ENCODE measurements around the gene GPR3.

GPR3 gene

GRCh38 chr1:27368869-27369582 lies 23.4 kb upstream of the GPR3 start:
- H3K9me3 ChIP-seq (ENCODE audit: control insufficient read depth, low read length): no peaks in the 10 kb centered on the region
- H3K79me2 ChIP-seq: no peaks in the 10 kb centered on the region
- H3K4me2 ChIP-seq (ENCODE audit: low read length): no peak overlapping the region
- no peak overlapping the region for H3K4me3 ChIP-seq (ENCODE audit: low read depth, low read length)
- no peak overlapping the region for H2AFZ ChIP-seq
- TF ChIP-seq, protein P1, sequence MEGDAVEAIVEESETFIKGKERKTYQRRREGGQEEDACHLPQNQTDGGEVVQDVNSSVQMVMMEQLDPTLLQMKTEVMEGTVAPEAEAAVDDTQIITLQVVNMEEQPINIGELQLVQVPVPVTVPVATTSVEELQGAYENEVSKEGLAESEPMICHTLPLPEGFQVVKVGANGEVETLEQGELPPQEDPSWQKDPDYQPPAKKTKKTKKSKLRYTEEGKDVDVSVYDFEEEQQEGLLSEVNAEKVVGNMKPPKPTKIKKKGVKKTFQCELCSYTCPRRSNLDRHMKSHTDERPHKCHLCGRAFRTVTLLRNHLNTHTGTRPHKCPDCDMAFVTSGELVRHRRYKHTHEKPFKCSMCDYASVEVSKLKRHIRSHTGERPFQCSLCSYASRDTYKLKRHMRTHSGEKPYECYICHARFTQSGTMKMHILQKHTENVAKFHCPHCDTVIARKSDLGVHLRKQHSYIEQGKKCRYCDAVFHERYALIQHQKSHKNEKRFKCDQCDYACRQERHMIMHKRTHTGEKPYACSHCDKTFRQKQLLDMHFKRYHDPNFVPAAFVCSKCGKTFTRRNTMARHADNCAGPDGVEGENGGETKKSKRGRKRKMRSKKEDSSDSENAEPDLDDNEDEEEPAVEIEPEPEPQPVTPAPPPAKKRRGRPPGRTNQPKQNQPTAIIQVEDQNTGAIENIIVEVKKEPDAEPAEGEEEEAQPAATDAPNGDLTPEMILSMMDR (IDR thresholded peaks at IDR 0.05): no peak
- H3K9ac ChIP-seq: no peak overlapping the region
- no peaks in the 10 kb centered on the region for H3K27me3 ChIP-seq (ENCODE audit: control insufficient read depth, insufficient read depth, low read length)
- no peak overlapping the region for H3K27ac ChIP-seq
- no peaks in the 10 kb centered on the region for H3K36me3 ChIP-seq (ENCODE audit: control insufficient read depth, insufficient read depth, low read length)
- H3K4me1 ChIP-seq: peaks cover 3% of the 10 kb centered on the region

- Histone ChIP-seq H3K9ac (no peak overlapping the region), H2AFZ (no peak overlapping the region), H3K4me2 (ENCODE audit: low read length) (no peak overlapping the region), H3K79me2 (no peaks in the 10 kb centered on the region), H3K27ac (no peak overlapping the region), H3K9me3 (ENCODE audit: control insufficient read depth, low read length) (no peaks in the 10 kb centered on the region), H3K4me1 (no peaks in the 10 kb centered on the region), H3K4me3 (ENCODE audit: low read depth, low read length) (no peak overlapping the region), H3K36me3 (ENCODE audit: control insufficient read depth, insufficient read depth, low read length) (no peaks in the 10 kb centered on the region), H3K27me3 (ENCODE audit: control insufficient read depth, insufficient read depth, low read length) (no peaks in the 10 kb centered on the region)
- TF ChIP-seq, protein P1 (IDR thresholded peaks at IDR 0.05): no peak
These were observed 20.2 kb upstream of the GPR3 start for GRCh38 chr1:27372022-27372807.

GRCh38 chr1:27372808-27373690 lies 19.4 kb upstream of the GPR3 start:
- H3K27me3 ChIP-seq (ENCODE audit: control insufficient read depth, insufficient read depth, low read length): no peaks in the 10 kb centered on the region
- no peak overlapping the region for H3K27ac ChIP-seq
- no peak overlapping the region for H3K4me2 ChIP-seq (ENCODE audit: low read length)
- no peaks in the 10 kb centered on the region for H3K4me1 ChIP-seq
- H3K9ac ChIP-seq: no peak overlapping the region
- H3K4me3 ChIP-seq (ENCODE audit: low read depth, low read length): no peak overlapping the region
- no peaks in the 10 kb centered on the region for H3K36me3 ChIP-seq (ENCODE audit: control insufficient read depth, insufficient read depth, low read length)
- TF ChIP-seq, protein P1 (IDR thresholded peaks at IDR 0.05): no peak
- H3K9me3 ChIP-seq (ENCODE audit: control insufficient read depth, low read length): no peaks in the 10 kb centered on the region
- no peak overlapping the region for H2AFZ ChIP-seq
- H3K79me2 ChIP-seq: no peaks in the 10 kb centered on the region

GRCh38 chr1:27374362-27375086 lies 17.9 kb upstream of the GPR3 start, which contains the start of gene FCN3:
Gene FCN3 (minus strand): TSS chr1:27374824. CDS start chr1:27374818, 6 bp downstream.
- no peak within 1 kb of the TSS for H3K4me3 ChIP-seq (ENCODE audit: low read depth, low read length)
- H3K4me2 ChIP-seq (ENCODE audit: low read length): no peak within 1 kb of the TSS
- no peak within 1 kb of the TSS for H2AFZ ChIP-seq
- peak within 1 kb of the TSS; percentile 11 for H3K27ac ChIP-seq
- no peaks in the 10 kb centered on the region for H3K36me3 ChIP-seq (ENCODE audit: control insufficient read depth, insufficient read depth, low read length)
- no peak within 1 kb of the TSS for H3K9ac ChIP-seq
- TF ChIP-seq, protein P1 (IDR thresholded peaks at IDR 0.05): no peak
- no peaks in the 10 kb centered on the region for H3K79me2 ChIP-seq
- no peaks in the 10 kb centered on the region for H3K4me1 ChIP-seq
- H3K27me3 ChIP-seq (ENCODE audit: control insufficient read depth, insufficient read depth, low read length): no peaks in the 10 kb centered on the region
- no peaks in the 10 kb centered on the region for H3K9me3 ChIP-seq (ENCODE audit: control insufficient read depth, low read length)
